Measurements from ENCODE around the gene RPS8. TPM values are rescaled to one million over a fixed set of nuclear protein-coding genes. Genes with fewer than 3 reads are reported as not detected.
"Not testable (repeated sequence)": the region's sequence is repeated elsewhere in the genome, so short reads cannot be mapped to it uniquely, and the experiment has no call there.

Gene RPS8
- total RNA-seq, result 674 TPM
- long read RNA-seq, transcript RPS8-207 (5 exons, 1,115 nt), result minor isoform, 30 of 286 reads
- long read RNA-seq, transcript RPS8-202 (6 exons, 881 nt), result major isoform, 247 of 286 reads
- long read RNA-seq, partial matches to known transcripts, result 5 of 286 reads
- long read RNA-seq, other reads (novel, unspliced or antisense), result 1 of 286 reads

- DNase-seq (peak; percentile 94), ATAC-seq (ENCODE audit: poor library complexity) (peak; percentile 96)
- intact Hi-C loops (cut with DNase I), result no loop called here
These were observed at the start of gene RPS8 for GRCh38 chr1:44775078-44775929. Gene RPS8, plus strand, starts transcription at chr1:44775540. Its CDS starts 57 bp downstream, at chr1:44775597.

- intact Hi-C loops (cut with DNase I), result no loop called here
- ATAC-seq (ENCODE audit: poor library complexity), result peak; percentile 91
- DNase-seq, result peak; percentile 94
These were observed 44.4 kb upstream of the RPS8 start, which contains the start of gene RNU5D-1 for GRCh38 chr1:44730741-44731512. Gene RNU5D-1, minus strand, starts transcription at chr1:44731170.

GRCh38 chr1:44733365-44733764 lies 42.0 kb upstream of the RPS8 start:
- no peak for ATAC-seq (ENCODE audit: poor library complexity)
- no peak for DNase-seq
- intact Hi-C loops (cut with DNase I), result no loop called here

DNA sequence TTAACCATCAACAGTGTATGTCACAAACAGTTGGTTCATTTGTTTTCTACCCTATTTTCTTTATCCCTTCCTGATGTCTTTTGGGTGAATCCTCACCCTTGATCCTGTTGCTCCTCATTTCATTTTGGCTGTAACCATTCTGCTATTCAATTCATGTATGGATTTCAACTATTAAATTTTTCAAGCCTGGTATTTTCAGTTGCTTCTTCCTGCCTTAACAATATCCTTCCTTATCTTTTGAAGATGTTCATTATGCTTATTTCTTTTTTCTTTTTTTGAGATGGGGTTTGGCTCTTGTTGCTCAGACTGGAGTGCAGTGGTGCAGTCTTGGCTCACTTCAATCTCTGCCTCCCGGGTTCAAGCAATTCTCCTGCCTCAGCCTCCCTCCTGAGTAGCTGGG lies 41.6 kb upstream of the RPS8 start:
- DNase-seq (no peak), ATAC-seq (ENCODE audit: poor library complexity) (no peak)
- intact Hi-C loops (cut with DNase I), result no loop called here

- intact Hi-C loops (cut with DNase I), result no loop called here
- ATAC-seq (ENCODE audit: poor library complexity) (no peak), DNase-seq (no peak)
These were observed 39.3 kb upstream of the RPS8 start for GRCh38 chr1:44735992-44736391.

DNA sequence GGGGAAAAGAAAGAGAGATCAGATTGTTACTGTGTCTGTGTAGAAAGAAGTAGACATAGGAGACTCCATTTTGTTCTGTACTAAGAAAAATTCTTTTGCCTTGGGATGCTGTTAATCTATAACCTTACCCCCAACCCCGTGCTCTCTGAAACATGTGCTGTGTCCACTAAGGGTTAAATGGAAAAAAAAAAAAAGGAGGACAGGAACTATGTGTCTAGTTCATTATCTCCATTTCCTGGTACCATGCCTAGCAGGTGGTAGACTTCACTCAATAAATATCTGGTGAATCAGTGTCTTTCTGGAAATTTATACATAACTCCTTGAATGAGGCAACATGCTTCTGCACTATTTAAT lies 36.4 kb upstream of the RPS8 start:
- ATAC-seq (ENCODE audit: poor library complexity); DNase-seq; intact Hi-C loops (cut with DNase I): not testable (repeated sequence)

GRCh38 chr1:44739307-44740178 lies 35.8 kb upstream of the RPS8 start, which contains the start of gene KIF2C:
Gene KIF2C, plus strand, starts transcription at chr1:44739837. Its CDS starts 96 bp downstream, at chr1:44739933.
- peak; percentile 100 for ATAC-seq (ENCODE audit: poor library complexity)
- peak; percentile 98 for DNase-seq
- intact Hi-C loops (cut with DNase I), result no loop called here

DNA sequence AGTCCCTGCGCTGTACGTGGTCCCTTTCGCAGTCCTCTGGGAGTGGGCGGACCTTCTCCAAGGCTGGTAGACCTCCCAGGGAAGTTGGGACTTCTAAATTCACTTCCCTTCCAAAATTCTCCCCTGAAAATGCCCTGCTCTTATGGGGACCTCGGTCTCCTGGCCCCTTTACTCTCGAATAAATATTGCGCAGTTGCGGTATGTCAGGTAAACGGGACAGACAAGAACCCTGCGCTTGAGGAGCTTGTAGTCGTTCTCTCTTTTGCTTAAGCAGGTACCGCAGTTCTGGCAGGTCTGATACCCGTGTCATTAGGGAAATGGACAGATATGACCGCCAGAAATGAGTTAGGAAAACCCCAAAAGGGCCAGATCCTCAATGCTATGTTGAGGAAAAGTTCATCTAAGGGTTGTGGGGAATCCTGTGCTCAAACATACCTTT lies 35.1 kb upstream of the RPS8 start:
- intact Hi-C loops (cut with DNase I), result no loop called here
- no peak for DNase-seq
- ATAC-seq (ENCODE audit: poor library complexity), result no peak

DNA sequence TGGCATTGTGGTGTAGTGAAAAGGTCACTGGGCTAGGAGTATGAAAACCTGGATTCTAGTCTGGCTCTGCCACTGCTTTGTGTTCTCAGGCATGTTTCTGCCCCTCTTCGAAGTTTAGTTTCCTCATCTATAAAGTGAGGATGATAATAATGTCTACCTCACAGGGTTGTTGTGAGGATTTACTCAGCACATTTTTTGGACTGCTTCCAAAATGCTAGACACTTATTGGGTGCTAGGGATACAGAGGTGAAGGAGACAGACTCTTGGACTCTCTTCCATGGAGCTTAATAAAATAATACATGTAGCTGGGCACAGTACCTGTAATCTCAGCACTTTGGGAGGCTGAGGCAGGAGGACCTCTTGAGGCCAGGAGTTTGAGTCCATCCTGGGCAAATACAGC lies 32.1 kb upstream of the RPS8 start:
- DNase-seq, result no peak
- intact Hi-C loops (cut with DNase I), result no loop called here
- no peak for ATAC-seq (ENCODE audit: poor library complexity)

DNA sequence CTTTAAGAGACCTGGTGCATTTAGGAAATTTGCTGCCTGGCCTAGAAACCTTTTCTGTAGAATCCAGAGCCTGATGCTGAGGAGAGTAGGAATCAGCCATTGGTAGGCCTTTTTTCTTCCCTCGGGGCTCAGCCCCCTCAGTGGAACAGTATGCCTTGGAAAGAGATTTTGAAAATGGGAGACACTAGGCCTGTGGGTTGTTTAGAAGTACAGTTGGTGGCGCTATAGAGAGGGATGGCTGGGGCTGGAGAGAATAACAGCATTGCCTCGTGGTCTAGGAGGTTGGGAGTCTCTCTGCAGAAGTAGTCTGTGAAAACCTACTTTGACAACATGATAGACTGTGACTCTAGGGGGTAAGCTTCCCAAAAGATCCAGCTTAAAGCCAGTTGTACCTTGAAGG lies 27.5 kb upstream of the RPS8 start:
- intact Hi-C loops (cut with DNase I), result no loop called here
- DNase-seq, result no peak
- no peak for ATAC-seq (ENCODE audit: poor library complexity)

- intact Hi-C loops (cut with DNase I), result no loop called here
- DNase-seq, result no peak
- ATAC-seq (ENCODE audit: poor library complexity), result no peak
These were observed 17.9 kb upstream of the RPS8 start for GRCh38 chr1:44757420-44757819.

DNA sequence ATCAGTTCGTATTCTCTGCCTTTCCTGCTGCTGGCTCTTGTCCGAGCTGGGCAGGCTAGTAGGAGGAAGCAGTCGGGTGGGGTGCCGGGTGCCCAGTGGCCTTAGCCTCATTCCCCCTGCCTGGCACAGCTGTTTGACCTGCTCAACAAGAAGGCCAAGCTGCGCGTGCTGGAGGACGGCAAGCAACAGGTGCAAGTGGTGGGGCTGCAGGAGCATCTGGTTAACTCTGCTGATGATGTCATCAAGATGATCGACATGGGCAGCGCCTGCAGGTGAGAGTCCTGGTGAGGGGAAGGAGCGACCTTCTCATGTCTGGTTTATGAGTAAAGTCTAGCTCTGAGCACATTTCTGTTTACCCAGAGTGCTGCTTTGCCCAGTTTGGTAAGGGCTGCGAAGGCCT lies 16.3 kb upstream of the RPS8 start:
- DNase-seq, result no peak
- intact Hi-C loops (cut with DNase I), result no loop called here
- no peak for ATAC-seq (ENCODE audit: poor library complexity)

DNA sequence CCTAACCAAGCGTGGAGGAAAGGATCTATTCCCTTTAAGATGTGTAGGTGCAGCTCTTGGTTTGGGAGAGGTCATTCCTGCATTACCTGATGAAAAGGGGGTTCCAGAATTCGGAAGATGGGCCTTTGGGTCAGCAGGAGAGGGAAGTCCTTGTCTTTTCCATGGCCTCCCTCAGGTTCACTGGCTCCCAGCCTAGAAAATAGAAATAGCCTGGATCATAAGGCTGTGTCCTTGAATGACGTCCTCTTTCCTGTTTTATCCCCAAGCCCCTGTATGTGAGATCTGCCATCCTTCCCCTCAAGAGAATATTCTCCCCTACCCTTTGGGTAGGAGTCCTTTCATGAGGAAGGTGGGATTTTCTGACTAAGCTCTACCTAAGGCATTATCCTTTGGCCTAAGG lies 14.5 kb upstream of the RPS8 start:
- ATAC-seq (ENCODE audit: poor library complexity), result peak; percentile 62
- intact Hi-C loops (cut with DNase I), result no loop called here

GRCh38 chr1:44766421-44766820 lies 8.9 kb upstream of the RPS8 start:
- intact Hi-C loops (cut with DNase I); ATAC-seq (ENCODE audit: poor library complexity); DNase-seq: not testable (repeated sequence)

More for the DNA sequence above, 14.5 kb upstream of the RPS8 start:
- no peak for DNase-seq

- intact Hi-C loops (cut with DNase I), result no loop called here
- no peak for ATAC-seq (ENCODE audit: poor library complexity)
- no peak for DNase-seq
These were observed 790 bp downstream of the RPS8 start for GRCh38 chr1:44775930-44776729.

DNA sequence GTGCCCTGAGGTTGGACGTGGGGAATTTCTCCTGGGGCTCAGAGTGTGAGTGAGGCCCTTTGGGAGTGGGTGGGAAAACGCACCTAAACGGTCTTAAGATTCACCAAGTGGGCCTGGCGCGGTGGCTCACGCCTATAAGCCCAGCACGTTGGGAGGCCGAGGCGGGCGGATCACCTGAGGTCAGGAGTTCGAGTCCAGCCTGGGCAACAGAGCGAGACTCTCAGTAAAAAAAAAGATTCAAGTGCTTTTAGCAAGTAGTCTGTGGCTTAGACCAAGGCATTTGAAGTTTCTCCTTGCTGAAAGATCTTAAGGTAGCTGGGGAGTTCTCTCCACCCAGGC lies 1.4 kb downstream of the RPS8 start:
- intact Hi-C loops (cut with DNase I), result no loop called here
- ATAC-seq (ENCODE audit: poor library complexity) (no peak), DNase-seq (no peak)

DNA sequence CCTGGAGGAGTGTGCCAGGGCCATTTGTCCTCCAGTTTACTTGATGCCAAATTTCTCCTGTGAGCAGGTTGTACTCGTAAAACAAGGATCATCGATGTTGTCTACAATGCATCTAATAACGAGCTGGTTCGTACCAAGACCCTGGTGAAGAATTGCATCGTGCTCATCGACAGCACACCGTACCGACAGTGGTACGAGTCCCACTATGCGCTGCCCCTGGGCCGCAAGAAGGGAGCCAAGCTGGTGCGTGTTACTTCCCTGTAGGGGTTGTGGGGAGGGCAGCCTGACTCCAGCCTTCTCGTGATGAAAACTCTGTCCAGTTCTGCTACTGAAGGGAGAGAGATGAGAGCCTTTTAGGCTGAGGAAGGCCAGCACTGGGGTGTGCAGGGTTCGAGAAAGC lies 2.2 kb downstream of the RPS8 start:
- no peak for DNase-seq
- ATAC-seq (ENCODE audit: poor library complexity), result no peak
- intact Hi-C loops (cut with DNase I), result no loop called here
